D721Med (cell line): ENCODE data around the gene INPP1.
"Not testable (repeated sequence)": the region's sequence is repeated elsewhere in the genome, so short reads cannot be mapped to it uniquely, and the experiment has no call there.

Source experiments
- DNase-seq: peaks from one replicate; pipeline ENCODE4 v3.0.0; 2011; ENCODE audit warnings: low spot score; ENCODE audit not compliant: insufficient read length
- FAIRE-seq: peaks from 2 replicates; lab custom pipeline; 2011; peaks lifted over from hg19 to GRCh38; lab: Jason Lieb, UNC
- TF ChIP-seq, protein P1 (sequence below): IDR thresholded peaks from 2 replicates; pipeline ENCODE4 v1.5.1; 2012; ENCODE audit warnings: mild to moderate bottlenecking, control low read depth; ENCODE audit not compliant: insufficient read depth; ENCODE audit errors: missing control alignments

The INPP1 gene

DNA sequence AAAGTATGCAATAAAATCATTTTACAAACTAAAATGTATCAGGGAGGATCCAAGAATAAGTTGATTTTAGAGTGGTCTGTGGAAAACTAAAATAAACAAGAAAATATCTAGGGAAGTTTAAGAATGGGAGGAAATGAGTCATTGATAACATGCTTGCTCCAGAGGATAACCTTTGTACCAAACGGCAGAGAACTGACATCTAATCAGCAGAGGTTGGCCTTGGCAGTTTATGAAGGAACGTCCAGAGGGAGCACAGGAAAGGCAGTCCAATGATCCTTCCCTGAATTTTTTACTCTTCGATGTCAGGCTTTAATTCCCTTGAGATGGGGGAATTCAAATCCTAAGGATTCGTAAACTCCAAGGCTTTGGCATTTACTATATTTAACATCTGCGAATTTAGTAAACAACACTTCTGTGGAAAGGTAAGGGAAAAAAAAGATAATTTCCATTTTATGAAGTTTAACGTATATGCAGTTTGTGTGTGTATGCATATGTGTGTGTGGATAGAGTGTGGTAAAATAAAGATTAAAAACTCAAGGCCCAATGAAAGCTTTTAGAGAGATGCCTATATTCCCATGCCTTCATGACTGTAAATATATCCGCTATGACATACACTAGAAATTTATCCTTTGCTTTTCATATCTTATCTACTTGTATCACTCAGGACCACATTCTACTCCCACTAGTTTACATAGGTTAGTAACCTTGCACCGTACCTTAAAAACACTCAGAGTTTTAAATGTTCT is 8.7 kb upstream of the INPP1 start:
- TF ChIP-seq, protein P1, sequence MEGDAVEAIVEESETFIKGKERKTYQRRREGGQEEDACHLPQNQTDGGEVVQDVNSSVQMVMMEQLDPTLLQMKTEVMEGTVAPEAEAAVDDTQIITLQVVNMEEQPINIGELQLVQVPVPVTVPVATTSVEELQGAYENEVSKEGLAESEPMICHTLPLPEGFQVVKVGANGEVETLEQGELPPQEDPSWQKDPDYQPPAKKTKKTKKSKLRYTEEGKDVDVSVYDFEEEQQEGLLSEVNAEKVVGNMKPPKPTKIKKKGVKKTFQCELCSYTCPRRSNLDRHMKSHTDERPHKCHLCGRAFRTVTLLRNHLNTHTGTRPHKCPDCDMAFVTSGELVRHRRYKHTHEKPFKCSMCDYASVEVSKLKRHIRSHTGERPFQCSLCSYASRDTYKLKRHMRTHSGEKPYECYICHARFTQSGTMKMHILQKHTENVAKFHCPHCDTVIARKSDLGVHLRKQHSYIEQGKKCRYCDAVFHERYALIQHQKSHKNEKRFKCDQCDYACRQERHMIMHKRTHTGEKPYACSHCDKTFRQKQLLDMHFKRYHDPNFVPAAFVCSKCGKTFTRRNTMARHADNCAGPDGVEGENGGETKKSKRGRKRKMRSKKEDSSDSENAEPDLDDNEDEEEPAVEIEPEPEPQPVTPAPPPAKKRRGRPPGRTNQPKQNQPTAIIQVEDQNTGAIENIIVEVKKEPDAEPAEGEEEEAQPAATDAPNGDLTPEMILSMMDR = no peak
- DNase-seq (no peak), FAIRE-seq (no peak)

DNA sequence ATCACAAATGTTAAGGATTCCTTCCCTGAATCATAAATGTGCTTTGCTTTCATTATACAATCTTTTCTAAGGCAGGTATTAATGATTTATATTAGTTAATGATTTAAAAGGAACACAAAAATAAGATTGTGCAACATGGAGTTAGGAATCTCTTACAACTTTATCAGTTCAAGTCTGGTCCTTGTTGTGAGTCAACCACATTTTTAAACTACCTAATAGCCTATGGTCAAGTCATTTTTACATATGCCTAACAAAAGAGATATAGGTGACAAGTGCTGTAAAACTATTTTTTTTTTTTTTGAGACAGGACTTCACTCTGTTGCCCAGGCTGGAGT is 8.2 kb upstream of the INPP1 start:
- DNase-seq (no peak), FAIRE-seq (no peak)
- TF ChIP-seq, protein P1 = no peak

DNA sequence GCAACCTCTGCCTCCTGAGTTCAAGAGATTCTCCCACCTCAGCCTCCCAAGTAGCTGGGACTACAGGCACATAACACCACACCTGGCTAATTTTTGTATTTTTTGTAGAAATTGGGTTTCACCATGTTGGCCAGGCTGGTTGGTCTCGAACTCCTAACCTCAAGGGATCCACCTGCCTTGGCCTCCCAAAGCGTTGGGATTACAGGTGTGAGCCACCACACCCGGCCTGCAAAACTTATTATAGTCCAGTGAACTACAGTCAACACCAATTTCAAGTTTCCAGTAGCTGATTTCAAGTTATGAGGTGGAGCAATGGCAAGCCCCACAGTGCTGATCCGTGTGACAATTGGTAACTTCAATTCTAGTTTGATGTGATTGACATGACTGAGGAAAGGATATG is 7.8 kb upstream of the INPP1 start:
- FAIRE-seq, DNase-seq: not testable (repeated sequence)

DNA sequence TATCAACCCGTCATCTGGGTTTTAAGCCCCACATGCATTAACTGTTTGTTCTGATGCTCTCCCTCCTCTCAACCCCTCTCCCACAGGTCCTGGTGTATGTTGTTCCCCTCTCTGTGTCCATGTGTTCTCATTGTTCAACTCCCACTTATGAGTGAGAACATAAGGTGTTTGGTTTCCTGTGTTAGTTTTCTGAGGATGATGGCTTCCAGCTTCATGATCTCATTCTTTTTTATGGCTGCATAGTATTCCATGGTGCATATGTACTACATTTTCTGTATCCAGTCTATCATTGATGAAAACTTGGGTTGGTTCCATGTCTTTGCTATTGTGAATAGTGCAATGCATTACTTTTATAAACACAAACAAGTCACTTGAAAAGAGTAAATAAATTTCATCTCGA is 7.0 kb upstream of the INPP1 start:
- TF ChIP-seq, protein P1 = no peak
- no peak for DNase-seq
- no peak for FAIRE-seq

DNA sequence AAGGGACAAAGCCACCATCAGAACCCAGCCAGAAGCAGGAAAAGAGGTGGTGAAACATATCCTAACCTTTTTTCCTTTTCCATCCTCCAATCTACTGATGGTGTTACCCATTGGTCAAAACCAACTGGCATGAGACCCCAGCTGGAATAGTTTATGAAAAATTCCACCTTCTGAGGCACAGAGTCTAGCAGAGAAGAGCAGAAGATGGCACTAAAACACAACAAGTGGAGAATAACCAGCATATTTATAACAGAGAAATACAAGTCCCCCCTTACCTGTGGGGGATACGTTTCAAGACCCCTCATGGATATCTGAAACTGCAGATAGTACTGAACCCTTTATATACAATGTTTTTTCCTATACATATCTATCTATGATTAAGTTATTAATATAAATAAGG is 4.9 kb upstream of the INPP1 start:
- DNase-seq (no peak), FAIRE-seq (no peak)
- TF ChIP-seq, protein P1 = peak; percentile 19

DNA sequence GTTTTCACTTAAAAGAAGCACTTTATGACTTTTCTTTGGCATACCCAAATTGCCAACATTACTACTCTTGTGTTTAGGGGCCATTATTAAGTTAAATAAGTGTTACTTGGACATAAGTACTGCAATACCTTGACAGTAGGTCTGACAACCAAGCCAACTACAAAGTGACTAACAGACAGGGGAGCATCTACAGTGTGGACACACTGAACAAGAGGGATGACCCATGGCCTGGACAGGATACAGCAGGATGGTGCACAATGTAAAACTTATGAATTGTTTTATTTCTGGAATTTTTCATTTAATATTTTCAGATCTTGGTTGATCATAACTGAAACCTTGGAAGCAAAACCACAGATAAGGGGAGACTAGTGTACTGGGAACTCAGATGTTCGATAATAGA is 4.0 kb upstream of the INPP1 start:
- DNase-seq (no peak), FAIRE-seq (no peak)
- TF ChIP-seq, protein P1 = no peak

DNA sequence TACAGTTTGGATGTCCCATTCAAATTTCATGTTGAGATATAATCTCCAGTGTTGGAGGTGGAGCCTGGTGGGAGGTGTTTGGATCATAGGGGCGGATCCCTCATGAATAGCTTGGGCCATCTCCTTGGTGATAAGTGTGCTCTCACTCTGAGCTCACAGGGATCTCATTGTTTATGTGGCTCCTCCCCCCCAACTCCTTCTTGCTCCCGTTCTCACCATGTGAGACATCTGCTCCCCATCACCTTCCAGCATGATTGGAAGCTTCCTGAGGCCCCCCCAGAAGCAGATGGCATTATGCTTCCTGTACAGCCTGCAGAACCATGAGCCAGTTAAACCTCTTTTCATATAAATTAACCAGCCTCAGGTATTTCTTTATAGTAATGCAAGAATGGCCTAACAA is 3.0 kb upstream of the INPP1 start:
- FAIRE-seq (no peak), DNase-seq (no peak)
- TF ChIP-seq, protein P1 = no peak
